NCI-H69 (cell line): Measurements from ENCODE around the gene CA10.
A peak's percentile ranks its signal among the peaks of the same experiment; 100 is the strongest.

Experiments used
- DNase-seq: peaks from one replicate; lab custom pipeline; 2025; lab: John Stamatoyannopoulos, UW

CA10 gene

DNA sequence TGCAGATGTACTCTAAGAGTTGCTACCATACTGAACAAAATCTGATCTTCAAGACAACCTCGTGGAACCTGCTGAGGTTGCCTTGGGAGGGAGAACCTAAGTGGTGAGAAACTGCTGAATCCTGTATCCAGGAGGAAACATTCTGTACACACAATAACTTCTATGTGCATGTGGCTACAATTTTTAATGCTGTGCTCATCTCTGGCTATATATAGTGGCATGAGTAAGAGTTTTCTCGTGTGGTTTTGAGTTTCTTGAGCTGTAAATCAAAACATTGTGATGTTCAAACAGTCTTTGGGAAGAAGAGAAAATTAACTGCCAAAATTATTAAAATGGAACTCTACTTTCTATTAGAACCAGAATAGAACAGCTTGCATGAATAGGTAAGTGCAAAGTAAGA lies 206.8 kb downstream of the CA10 start:
- no peak for DNase-seq

GRCh38 chr17:51948128-51948527 lies 210.4 kb downstream of the CA10 start:
- DNase-seq, result peak; percentile 22

DNA sequence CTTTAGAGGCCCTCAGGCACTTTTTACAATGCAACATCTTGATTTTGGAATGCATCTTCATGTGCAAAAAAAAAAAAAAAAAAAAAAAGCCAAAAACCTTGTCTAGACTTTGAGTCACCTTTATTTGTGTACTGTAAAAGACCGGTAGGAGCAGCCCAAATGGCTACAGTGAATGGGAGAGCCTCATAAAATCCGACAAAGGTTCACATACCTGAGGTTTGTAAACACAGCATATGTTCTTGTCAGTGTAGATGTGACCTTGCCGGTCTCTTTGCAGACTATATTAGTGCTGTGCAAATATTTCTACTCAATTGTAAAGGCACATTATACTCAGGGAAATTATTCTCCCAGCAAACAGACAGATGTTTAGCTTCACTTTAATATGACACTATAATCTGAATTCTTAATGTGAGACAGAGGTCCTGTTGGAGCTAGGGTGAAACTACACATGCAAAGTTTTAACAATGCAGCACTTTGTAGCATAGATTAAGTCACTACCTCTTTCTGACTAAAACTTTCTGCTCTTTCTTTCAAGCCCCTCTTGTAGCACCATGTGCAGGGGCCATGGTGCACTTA lies 211.3 kb downstream of the CA10 start:
- peak; percentile 46 for DNase-seq

DNA sequence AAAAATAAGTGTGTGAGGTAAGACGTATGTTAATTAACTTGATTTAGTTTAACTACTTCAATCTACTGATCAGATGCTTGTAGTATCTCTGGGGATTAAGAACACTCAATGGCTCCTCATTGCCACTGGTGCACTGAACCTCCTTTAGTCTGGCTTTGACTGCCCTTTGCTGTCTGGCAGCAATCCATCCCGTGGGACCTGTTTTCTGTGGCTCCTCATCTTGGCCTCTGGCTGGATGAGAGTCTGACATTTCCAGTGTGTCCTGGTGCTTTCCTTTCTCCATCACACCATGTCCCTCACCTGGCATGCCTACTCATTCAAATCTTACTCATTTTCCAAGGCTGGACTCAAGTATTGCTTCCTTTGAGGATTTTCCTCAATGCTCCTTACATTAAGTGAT lies 212.2 kb downstream of the CA10 start:
- no peak for DNase-seq

DNA sequence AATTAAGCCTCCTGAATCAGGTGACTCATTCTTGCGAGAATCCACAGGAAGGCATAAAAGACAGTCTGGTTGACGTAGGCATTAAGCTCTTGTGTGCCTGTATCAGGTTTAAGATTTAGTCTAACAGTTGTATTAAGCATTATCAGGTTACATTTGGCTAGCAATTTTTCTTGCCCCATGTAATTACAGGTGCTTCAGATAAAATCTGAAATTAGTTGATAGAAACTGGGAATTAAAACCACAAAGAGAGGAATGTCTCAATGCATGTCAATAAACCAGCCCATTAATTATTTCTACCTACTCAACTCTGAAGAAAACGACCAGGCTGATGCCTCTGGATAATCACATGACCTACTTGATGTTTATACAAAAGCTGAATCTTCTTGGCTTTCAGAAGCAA lies 217.2 kb downstream of the CA10 start:
- DNase-seq, result peak; percentile 21

GRCh38 chr17:51937264-51937663 lies 221.2 kb downstream of the CA10 start:
- DNase-seq, result no peak

GRCh38 chr17:51935477-51935876 lies 223.0 kb downstream of the CA10 start:
- DNase-seq, result no peak

DNA sequence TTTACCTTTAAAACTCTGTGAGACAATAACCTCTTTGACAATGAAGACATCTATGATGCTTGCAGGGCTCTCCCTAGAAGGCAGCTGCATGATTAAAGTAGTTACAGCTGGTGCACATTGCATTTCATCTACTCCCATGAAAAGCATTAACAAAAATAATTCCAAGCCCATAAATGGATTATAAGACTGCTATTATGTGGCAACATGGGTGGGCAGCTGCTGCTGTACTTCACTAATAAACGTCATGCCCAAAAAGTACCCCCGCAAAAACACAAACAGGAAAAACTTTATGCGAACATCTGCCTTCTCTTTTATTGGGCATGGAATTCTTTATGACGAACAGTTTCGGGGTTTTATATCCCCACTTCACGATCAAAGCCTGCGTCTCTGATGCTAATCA lies 224.9 kb downstream of the CA10 start:
- DNase-seq, result no peak

DNA sequence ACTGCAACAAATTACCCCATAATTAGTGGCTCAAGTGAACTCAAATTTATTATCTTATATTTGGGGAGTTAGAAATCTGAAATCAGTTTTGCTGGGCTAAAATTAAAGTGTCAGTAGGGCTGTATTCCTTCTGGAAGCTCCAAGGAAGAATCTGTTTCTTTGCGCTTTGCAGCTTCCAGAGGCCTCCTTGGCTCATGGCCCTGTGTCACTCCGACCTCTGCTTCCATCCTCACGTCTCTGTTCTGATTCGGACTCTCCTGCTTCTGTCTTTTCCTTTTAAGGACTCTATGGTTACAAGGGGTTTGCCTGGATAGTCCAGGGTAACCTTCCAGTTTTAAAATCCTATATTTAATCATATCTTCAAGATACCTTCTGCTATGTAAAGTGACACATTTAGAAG lies 232.1 kb downstream of the CA10 start:
- no peak for DNase-seq

- DNase-seq, result no peak
Observed at GRCh38 chr17:51921500-51921899, 237.0 kb downstream of the CA10 start.

DNA sequence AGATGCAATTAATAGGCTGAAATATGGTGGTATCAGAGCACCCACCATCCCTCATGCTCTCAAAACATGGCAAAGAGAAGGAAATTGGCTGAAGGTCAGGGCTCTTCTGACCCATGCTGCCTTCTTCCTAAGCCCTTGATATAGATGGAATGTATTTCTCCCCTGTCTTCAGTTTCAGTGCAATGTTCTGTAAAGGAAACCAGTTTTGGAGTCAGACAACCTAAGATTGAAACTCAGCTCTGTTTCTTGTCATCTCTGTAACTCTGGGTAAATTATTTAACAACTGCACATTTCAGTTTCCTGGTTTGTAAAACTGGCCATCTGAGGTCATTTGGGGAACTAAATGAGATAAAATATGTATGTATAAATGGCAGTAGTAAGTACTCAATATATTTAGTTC lies 243.9 kb downstream of the CA10 start:
- DNase-seq, result no peak

GRCh38 chr17:51913491-51914205 lies 244.9 kb downstream of the CA10 start:
- DNase-seq, result no peak

DNA sequence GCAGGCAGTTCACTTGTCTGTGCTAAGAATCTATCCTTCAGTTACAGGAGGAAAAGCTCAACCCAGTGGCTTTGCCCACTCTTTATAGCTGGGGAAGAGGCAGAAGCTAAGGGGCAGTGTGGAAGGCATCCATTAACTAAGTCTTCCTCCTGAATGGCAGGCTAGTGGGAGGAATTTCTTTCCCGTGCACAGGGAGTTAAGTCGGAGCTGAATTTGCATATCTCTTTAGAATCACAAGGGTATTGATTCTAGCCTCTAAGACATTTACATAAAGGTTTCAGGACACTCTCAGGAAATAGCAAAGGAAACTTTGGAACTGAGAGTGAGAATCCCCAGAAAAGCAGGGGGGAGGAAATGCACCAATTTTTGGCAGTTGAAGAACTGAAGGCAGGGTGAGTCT lies 245.6 kb downstream of the CA10 start:
- DNase-seq, result no peak

DNA sequence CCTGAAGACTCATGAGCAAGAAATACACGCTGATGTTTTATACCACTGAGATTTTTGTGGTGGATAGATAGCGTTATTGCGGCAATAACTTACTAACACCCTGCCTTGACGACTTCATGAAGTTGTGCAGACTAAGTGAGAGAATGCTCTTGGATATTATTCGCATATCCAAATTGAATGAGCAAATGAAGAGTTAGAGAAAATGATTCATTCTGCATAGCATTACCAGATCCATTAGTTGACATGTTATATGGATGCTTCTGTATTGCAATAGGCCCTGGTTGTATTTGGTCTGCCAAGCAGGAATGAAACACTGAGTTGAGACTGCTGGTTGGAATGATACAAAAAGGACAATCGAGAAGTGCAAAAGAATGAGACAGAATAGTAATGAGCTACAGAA lies 247.3 kb downstream of the CA10 start:
- DNase-seq, result no peak

GRCh38 chr17:51909971-51910370 lies 248.5 kb downstream of the CA10 start:
- DNase-seq, result no peak

DNA sequence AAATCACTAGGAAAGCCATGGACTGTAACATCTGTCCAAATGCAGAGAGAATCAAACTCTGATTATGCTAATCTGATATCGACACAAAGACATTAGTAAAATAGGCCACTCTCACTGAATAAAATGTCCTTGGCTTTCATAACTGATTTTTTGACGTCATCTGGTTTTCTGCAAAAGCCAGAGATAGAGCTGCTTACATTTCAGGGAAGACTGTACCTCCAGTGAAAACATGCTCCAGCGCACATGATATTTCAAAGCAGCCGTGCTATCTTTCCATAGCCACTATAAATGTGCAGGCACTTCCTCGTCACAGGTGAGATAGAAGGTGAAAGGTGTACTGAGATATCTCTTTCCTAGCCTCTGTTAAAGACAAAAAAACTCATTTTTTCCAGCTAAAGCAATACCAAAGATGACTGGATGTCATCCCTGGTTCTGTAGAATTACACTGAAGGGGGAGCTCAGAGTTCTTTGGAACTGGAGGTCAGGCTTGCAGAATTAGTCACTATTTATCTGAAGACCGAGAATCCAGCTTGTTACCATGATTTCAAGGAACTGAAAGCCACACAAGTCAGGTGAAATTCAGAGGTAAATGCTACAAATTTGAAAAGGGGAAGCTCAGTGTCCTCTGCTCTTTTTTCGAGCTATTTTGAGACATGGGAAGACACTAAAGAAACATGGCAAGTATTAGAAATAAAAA lies 249.5 kb downstream of the CA10 start:
- DNase-seq, result no peak

GRCh38 chr17:51907041-51907440 lies 251.5 kb downstream of the CA10 start:
- no peak for DNase-seq

GRCh38 chr17:51904379-51904778 lies 254.1 kb downstream of the CA10 start:
- no peak for DNase-seq

DNA sequence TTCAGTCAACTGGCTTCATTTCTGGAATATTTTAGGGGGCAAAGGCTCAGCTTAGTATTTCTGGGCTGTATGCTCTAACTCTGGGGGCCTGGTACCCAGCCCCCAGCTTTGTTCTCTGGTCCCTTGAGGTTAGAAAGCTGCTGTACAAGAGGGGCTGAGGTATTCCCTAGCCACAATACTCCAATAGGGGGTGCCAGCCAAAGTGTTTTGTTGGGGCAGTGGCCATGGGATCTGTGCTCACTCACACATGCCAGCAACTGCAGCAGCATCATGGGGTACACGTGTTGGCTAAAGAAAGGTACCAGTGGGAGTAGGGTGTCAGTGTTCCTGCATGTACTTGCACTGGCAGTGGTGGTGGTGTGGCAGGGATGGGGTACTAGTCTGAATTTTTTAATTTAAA lies 257.3 kb downstream of the CA10 start:
- DNase-seq, result no peak

GRCh38 chr17:51891936-51892335 lies 266.6 kb downstream of the CA10 start:
- DNase-seq, result no peak

GRCh38 chr17:51890710-51891109 lies 267.8 kb downstream of the CA10 start:
- no peak for DNase-seq

- no peak for DNase-seq
Observed at GRCh38 chr17:51888816-51889215, 269.7 kb downstream of the CA10 start.

DNA sequence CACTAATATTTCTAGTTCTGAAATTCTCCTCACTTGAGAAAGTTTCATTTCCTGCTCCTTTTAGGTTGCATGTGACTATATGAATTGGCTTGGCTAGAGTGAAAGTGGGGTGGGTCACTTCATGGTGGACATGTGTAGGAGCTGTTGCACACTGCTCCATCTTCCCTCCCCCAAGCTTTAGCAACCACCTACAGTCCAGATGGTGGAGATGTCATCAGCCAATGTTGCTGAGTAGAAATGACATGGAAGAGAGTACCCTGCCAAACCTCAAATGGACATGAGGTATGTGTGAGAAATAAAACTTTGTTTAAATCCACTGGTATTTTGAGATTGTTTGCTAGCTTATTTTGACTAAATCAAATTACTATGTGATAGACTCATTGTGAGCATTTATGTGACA lies 281.5 kb downstream of the CA10 start:
- DNase-seq, result no peak

DNA sequence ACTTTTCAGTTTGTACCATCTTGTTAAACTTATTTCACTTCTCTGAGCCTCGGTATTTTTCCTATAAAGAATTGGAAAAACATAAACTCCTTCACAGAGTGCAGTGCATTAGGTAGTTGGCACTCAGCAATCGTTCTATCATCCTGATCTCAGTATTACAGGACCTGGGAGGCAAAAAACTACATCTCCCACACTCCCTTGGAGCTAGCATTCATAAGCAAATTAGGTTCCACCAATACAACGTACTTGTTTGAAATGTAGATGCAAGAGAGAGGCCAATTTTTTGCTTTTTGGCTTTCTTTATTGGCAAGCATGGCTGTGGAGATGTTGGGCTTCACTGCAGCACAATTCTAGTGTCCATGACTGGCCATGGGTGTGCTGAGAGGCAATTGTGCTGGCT lies 285.2 kb downstream of the CA10 start:
- DNase-seq, result no peak
